ENCODE results near the gene HSPB8.

Gene HSPB8

DNA sequence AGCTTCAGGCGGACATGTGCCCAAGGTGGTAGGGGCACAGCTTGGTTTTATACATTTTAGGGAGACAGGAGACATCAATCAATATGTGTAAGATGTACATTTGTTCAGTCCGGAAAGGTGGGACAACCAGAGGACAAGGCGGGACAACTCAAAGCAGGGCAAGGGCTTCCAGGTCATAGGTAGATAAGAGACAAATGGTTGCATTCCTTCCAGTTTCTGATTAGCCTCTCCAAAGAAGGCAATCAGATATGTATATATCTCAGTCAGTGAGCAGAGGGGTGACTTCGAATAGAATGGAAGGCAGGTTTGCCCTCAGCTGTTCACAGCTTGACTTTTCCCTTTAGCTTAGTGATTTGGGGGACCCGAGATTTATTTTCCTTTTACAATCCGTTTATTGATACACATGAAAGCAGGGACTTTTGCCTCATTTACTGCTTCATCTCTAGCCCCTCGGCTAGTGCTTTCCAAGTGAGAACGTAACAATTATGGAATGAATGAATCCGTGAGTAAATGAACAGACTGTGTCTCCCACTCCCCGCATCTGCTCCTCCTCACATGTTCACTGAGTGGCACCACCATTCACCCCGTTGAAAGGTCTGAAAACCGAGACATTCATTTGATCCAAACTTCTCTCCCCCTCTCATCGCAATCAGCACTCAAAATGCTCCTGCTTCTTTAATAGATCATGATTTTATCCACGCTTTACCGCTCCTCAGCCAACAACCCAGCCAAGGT, 6.9 kb upstream of the HSPB8 start:
- no peak for DNase-seq

DNA sequence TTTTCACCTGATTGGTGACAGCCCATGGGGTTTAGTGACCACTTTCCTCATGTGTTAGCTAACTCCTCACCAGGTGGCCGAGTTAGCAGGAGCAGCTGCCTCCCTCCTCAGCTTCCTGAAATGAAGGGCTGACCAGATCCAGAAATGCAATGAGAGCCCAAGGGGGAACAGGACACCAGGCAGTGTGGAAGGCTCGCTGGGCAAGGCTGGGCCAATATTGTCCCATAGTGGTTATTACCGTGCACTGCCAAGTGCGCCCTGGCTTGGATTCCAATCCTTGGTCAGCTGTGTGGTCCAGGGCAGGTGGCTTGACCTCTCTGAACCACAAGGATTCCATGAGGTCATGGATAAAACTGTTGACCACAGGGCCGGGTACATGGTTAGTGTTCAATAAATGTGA, 3.6 kb upstream of the HSPB8 start:
- DNase-seq = no peak

DNA sequence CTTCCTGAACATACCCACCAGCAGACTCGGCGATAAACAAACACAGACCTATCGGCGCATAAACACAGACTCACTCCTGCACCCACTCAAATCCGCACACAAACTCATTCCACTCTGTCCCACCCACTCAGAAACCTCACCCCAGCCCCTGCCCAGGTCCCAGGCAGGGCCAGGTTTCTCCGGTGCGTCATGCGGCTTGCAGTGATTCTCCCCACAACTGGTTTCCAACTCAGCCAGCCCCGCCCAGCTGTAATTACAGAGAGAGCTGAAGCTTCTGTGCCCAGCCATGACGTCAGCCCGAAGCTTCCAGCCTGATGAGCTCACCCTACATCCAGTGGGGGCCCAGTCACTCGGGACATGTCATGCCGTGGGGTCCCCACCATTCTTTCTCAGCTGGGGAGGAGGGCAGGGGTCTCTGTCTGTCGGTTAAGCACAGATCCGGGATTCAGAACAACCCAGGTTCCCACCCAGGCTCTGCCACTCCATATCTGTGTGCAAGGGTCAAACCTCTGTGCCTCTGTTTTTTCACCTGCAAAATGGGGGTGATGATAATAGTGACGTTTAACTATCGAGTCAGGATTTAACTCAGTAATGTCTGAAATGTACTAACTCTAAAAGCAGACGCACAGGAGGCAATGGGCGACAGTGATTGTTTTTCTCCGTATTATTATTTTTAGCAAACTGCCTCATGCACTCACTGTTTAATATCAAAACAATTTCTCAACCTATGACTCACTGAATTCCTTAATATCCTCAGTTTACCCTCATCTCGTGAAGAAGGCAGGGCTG, 2.3 kb upstream of the HSPB8 start:
- peak; percentile 77 for DNase-seq

DNA sequence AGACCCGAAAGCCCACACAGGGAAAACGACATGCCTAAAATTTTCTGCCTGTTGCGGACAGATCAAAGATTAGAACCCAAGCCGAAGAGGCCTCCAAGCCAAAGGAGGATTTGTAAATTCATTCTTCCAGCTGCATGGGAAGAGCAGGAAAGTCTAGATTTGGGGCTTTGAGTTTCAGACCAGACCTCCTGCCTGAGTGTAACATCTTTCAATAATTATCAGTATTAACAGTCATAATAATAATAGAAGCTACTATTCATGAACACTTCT, 1.7 kb upstream of the HSPB8 start:
- no peak for DNase-seq

DNA sequence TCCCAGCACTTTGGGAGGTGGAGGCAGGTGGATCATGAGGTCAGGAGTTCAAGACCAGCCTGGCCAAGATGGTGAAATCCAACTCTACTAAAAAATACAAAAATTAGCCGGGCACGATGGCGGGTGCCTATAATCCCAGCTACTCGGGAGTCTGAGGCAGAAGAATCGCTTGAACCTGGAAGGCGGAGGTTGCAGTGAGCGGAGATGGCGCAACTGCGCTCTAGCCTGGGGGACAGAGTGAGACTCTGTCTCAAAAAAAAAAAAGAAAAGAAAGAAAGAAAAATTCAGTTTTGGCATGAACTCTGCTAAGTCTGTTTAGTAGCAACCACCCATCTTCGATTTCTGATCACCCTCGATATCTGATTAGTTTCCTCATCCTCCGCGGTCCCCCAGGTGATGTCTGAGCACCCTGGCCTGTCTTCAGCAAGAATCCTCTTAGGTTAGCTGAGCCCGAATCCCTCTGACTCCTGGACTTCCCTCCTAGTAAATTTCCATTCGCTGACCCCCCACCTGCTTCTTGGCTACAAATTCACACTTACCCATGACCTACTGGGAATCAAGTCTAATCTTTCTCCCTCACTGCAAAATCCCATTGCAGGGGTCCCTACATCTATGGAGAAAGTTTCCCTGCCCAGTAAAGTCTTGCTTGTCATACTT, 879 bp upstream of the HSPB8 start:
- DNase-seq = no peak

DNA sequence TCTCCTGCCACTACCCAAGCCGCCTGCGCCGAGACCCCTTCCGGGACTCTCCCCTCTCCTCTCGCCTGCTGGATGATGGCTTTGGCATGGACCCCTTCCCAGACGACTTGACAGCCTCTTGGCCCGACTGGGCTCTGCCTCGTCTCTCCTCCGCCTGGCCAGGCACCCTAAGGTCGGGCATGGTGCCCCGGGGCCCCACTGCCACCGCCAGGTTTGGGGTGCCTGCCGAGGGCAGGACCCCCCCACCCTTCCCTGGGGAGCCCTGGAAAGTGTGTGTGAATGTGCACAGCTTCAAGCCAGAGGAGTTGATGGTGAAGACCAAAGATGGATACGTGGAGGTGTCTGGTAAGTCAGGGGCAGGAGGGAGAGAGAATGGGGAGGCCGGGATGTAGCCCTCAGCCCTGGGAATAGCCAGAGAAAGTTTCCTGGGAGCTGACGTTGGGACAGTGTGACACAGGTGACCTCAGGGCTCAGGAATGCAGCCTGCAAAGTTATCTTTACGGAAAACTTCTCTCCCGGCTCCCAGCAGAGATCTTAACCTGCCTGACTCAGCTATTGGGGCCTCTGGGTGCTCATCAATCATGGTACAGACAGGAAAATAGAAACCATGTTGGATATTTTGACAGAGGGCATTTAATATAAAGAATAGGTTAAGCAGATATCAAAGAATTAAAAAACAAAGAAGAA, 747 bp downstream of the HSPB8 start:
- DNase-seq = no peak

DNA sequence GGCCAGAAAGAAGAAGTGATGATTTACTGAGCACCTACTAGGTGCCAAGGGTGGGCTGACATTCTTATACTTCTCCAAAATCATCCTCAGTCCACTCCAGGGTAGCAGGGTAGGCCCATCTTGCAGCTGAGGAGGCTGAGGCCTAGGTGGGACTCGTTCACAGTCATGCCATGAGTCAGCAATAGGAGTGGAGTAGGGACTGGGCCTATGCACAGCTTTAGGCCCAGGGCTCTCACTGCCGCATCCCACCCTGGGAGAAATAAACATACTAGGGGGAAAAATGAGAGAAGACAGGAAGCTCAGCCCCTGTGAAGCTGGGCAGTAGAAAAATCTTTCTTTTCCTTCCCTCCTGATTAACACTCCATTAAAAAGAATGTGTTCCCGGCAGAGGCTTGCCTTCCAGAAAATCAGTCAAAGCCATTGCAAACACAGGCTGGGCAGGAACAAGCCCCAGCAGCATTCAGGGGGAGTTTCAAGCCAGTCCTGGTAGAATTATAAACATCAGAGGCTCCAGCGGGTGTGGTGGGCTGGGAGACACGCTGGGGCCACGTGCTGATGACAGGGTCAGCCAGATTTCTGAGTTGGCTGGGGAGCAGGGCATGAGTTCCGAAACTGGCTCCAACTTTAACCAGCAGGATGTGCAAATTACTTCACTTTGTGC, 1.8 kb downstream of the HSPB8 start:
- DNase-seq = no peak

DNA sequence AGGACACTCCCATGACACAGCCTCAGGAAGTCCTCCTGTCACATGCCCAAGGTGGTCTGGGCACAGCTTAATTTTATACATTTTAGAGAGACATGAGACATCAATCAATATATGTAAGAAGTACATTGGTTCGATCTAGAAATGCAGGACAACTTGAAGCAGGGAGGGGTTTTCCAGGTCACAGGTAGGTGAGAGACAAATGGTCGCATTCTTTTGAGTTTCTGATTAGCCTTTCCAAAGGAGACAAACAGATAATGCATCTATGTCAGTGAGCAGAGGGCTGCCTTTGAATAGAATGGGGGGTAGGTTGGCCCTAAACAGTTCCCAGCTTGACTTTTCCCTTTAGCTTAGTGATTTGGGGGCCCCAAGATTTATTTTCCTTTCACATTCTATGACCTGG, 2.5 kb downstream of the HSPB8 start:
- DNase-seq = no peak

DNA sequence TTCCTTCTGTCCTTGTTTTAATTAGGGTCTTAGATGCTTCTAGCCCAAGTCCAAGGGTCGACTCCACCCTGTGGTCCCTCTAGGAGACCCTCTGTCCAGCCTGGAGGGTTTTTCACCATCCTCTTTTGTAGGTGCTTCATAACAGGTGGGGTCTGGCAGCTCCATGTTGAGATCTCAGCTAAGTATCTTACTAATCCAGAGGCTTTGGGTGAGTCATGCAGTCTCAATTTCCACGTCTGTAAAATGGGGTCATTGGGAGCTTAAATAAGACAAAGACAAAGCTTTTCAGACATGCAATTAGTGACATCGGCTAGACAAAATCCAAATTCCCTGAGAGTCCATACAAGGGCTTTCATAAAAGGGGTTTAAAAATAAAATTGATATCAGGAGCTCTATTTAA, 3.2 kb downstream of the HSPB8 start:
- DNase-seq = no peak

DNA sequence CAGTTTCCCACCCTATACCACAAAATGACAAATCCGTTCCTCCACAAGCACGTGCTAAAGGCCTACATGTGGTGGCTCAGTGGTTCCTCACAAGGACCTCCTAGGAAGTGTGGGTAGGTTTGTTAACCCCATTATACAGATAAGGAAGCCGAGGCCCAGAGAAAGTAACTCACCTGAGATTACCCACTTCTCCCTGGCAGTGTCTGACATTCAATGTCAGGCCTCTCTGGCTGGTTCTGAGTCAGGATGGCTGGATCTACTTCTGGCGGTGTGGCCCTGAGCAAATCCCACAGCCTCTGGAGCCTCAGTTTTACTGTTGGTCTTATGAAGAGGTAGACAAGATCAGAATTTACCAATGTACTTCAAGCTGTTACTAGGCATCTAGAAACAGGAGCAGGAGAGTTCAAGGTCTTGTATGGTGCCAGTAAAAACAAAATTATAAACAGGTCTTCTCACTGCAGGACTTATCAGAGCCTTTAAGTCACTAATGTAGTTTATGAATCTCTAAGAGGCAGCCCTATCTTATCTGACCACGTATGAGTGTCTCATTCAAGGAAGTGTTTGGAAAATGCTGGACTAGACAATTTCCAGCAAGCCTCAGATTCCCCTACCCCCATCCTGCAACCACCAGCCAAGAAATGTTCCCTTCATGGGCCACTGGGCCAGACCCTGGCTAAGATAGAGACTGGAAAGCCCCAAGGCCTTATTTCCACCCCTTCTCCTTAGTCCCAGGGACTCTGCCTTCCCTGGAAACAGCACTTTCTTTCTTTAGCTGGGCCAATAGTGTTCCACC, 4.2 kb downstream of the HSPB8 start:
- no peak for DNase-seq

DNA sequence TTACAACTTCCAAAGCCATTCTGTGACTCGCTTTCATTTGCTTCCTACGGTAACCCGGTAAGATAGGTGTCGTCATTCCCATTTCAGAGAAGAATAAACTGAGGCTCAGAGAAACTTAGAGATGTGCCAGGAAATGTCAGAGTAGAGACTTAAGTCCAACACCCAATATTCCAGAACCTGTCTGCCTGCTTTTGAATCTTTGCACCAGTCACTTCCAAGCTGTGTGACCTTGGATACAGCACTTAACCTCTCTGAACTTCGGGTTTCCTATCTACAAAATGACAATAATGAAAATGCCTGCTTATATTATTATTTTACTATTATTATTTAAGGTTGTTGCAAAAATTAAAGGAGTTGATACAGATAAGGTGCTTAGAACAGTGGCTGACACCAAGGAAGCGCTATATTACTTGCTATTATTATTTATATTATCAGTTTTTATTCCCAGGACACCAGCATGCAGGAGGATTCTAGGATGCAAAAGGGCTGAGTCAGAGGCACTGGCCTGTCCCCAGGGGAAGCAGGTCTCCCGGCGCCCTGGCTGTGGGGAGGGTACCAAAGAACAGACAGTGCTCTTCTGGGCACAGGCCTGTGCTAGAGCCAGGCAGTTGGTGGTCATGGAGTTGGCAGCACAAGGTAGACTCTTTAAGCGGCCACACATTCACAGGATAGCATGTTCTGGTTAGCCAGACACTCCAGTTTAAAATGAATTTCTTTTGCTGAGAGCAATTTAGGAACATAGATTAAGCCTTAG, 5.4 kb downstream of the HSPB8 start:
- no peak for DNase-seq

DNA sequence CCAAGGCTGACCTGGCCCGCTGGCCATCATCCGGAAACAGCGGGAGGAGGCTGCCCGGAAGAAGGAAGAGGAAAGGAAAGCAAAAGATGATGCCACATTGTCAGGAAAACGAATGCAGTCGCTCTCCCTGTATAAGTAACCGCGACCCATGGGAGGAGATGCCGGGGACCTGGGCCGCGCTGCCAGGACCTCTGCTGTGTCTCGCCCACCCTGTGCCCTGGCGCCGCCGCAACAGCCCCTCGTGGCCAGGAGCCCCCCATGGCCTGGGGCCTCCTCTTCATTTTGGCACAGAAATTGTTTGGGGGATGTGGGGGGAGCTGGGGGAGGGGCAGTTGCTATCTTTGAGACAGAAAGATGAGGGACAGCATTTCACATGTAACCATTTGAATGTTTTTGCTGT, 16.5 kb downstream of the HSPB8 start:
- no peak for DNase-seq

DNA sequence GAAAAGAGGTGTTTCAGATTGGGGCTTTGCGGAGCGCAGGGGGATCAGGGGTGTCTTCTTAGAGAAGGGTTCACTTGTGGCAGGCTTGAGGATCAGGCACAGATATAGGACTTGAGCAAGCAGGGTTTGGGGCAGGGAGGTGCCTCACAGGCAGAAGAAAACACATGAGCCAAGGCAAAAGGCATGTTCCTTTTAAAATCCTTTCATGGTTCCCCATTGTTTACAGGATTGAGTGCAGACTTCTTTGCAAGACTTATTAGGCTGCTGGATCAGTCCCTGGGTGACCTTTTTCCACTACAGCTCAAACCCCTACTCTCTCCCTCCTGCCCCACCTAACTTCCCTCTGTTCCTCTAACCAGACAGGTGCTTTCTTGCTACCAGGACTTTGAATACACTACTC, 19.7 kb downstream of the HSPB8 start:
- no peak for DNase-seq

DNA sequence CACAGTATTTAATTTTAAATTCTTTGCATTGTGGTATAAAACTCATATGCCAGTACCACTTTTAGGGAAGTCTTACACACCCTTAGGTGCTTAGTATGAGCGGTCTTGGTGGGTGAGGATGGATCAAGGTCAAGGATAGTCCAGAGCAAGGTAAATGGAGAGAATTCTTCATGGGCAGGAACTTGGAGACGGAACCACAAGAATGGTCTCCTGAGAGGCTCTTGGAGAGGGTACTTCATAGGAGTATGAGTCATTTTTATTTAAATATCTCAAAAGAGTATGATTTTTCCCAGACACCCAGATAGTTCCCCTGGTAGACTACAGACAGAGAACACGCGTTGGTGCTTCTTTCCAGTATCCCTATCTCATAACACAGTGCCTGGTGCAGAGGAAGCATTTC, 21.9 kb downstream of the HSPB8 start:
- no peak for DNase-seq

DNA sequence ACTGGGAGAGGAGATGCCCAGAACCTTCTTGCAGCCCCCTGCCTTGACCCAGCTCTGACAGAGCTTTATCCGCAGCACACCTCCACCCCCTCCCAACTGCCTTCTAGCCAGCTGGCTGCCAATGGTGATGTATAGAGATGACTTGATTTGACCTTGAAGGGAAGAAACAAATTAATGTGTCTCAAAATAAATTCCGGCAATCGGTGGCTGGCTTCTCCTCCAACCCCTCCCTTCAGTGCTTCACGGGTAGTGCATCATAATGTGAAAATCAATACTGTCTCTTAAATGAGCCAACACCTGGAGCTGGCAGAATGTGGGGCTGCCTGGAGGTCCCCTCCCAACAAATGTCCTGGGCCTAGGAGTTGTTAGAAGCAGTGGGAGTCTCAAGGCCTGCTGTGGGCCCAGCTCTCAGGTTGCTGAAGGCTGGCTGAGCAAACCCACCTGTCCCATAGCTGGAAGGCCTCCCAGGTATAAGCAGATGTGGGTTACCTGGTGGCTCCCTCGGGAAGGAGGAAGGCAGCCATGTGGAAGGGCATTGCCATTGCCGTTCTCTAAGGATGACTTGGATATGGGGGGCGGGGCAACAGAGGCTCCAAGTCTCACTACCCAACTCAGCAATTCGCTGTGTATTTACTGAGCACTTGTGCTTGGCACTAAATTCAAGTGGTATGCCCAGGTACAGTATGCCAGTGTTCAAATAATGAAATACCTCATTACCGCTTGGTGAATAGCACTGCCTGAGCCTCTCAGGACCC, 23.2 kb downstream of the HSPB8 start:
- no peak for DNase-seq

DNA sequence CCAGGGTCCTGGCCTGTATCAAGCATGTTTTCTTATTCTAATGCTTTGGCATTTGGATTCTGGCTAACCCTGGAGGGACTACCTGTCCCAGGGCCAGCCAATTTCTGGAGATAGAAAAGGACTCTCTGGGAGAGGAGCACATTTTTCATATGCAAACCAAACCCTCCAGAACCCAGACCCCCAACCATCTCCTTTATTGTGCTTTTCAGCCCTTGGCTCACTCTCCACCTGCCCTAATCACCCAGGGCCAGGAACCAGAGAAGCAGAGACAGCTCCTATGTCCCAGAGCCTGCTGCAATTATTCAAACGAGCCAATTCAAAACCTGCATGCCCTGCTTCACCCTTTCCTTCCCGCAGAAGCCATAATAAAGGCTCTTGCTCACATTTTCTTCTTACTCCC, 23.8 kb downstream of the HSPB8 start:
- no peak for DNase-seq

DNA sequence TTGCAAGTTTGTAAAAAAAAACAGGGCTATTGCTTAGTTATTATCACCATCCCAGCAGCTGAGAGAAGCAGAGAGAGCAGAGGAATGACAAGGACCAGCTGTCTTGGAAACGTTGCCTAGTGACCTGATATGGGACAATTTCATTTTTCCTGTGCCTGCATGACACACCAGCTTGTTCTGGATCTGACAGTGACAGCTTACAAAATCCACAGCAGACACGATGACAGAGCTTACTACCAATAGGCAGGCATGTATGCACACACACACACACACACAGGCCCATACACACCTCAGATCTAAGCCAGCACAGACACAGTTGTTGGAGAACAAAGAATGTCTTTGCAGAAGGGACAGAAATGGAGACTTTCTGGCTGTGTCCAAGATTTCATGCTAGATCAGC, 25.4 kb downstream of the HSPB8 start:
- DNase-seq = no peak

DNA sequence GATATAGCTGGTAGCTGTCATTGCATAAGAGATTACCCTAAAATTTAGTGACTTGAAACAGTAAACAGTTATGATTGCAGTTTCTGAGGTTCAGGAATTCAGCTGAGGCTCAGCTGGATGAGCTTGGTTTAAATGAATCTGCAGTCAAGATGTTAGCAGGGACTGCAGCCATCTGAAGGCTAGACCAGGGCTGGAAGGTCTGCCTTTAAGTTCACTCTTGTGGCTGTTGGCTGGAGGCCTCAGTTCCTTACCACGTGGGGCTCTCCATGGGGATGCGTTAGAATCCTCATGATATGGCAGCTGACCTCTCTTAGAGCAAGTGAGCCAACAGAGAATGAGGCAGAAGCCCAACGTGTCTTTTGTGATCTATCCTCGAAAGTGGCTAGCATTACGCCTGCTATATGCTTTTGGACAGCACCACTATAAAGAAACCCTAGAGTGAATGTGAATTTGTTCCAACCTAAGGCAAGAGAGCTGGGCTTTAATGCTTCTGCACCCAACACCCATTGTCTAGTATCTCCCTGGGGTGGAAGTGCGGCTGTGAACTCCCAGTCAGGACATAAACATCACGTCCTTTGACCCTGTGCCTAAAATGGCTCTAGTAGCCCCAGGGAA, 26.0 kb downstream of the HSPB8 start:
- DNase-seq = no peak

DNA sequence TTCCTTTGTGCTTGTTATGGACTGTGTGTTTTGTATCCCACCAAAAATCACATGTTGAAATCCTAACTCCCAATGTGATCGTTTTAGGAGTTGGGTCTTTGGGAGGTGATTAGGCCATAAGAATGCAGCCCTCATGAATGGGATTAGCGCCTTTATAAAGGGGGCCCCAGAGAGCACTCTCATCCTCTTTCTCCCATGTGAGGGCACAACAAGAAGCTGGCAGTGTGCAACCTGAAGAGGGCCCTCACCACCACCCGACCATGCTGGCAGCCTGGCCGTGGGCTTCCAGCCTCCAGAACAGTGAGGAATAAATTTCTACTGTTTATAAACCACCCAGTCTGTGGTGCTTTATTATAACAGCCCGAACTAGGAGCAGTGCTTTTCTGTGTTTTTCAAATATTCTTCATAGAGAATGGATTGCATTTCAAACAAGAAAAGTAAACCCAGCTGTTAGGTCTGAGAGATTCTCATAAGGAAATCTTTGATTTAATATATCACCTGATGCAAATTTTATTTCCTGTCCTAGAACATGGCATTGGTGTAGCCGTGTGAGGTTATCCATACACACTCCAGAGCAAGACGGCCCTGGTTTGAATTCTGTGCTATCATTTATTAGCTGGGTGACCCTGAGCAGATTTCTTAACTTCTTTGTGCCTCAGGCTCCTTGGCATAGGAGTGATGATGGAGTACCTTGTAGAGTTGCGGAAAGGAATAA, 27.8 kb downstream of the HSPB8 start:
- DNase-seq = no peak

Measured in right forelimb (tissue), 1 donor.